GM21447 (cell line): ENCODE measurements around the gene ADRA1B.
A peak's percentile ranks its signal among the peaks of the same experiment; 100 is the strongest.
"Not testable (repeated sequence)": the region's sequence is repeated elsewhere in the genome, so short reads cannot be mapped to it uniquely, and the experiment has no call there.

Source experiments
- ATAC-seq: cut with Tn5 transposase; IDR thresholded peaks from one replicate; pipeline ENCODE4 v1.9.1; 2021; ENCODE audit not compliant: unreplicated experiment

Gene ADRA1B

GRCh38 chr5:159965031-159965837, 49.0 kb downstream of the ADRA1B start:
- no peak for ATAC-seq

DNA sequence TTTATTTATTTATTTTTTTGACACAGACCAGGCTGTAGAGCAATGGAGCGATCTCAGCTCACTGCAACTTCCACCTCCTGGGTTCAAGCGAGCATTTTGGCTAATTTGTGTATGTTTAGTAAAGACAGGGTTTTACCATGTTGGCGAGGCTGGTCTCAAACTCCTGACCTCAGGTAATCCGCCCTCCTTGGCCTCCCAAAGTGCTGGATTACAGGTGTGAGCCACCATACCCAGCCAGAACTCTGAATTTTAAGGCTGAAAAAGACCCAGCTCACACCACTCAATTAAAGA, 49.5 kb downstream of the ADRA1B start:
- not testable (repeated sequence) for ATAC-seq

DNA sequence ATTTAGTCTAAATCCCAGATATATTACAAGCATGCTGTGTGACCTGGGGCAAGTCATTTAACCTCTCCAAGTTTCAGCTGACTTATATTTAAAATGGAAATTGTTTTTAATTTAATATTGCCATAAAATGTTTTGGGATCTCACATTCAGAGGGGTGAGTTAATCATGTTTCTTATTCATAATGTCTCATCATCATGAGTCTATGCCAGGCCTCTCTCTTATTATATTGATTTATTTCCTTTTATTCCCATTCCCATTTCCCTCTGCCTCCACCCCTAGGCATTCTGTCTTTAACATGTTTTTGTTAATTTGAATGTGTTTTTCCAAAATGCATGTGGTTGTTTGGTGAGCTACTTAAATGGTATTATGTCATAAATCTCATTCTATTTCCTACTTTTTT, 53.7 kb downstream of the ADRA1B start:
- no peak for ATAC-seq

- no peak for ATAC-seq
Observed at GRCh38 chr5:159971038-159971437, 54.8 kb downstream of the ADRA1B start.

GRCh38 chr5:159971514-159971913, 55.2 kb downstream of the ADRA1B start:
- ATAC-seq, result no peak

DNA sequence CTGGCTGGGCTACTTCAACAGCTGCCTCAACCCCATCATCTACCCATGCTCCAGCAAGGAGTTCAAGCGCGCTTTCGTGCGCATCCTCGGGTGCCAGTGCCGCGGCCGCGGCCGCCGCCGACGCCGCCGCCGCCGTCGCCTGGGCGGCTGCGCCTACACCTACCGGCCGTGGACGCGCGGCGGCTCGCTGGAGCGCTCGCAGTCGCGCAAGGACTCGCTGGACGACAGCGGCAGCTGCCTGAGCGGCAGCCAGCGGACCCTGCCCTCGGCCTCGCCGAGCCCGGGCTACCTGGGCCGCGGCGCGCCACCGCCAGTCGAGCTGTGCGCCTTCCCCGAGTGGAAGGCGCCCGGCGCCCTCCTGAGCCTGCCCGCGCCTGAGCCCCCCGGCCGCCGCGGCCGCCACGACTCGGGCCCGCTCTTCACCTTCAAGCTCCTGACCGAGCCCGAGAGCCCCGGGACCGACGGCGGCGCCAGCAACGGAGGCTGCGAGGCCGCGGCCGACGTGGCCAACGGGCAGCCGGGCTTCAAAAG, 55.7 kb downstream of the ADRA1B start:
- ATAC-seq, result no peak

DNA sequence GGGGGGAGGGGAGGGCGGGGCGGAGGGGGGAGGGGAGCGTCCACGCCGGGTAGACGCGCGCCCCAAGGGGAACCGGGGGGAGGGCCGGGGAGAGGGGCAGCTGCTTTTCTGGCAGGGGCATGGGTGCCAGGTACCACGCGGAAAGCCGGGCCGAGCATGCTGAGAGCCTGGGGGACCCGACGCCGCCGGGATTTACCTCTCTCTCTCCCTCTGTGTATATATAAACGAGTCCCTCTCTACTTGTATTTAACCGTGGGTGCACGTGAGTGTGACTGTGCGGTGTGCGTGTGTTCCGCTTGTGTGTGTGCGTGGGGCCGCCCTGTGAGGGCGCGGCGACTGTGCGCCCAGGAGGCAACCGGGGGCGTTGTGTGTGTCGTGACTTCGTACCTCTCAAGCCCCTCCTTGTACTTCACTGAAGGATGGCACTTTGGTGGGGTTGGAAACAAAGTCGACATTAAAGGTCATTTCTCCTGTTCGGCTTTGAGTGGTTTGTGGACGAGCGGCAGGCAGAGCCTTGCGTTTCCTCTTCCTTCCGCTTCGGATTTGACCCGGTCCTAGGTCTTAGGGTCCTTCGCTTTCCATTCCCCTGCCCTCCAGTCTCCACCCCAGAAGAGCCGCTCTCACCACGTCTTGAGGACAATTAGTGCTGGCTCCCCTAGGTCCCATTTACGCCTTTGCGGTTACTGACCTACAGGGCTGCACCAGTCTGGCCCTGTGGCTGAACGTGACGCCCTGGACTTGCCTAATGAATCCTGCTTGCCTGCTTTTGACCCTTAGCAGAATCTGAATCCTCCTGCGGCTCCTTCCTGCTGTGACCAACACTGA, 56.5 kb downstream of the ADRA1B start:
- no peak for ATAC-seq

DNA sequence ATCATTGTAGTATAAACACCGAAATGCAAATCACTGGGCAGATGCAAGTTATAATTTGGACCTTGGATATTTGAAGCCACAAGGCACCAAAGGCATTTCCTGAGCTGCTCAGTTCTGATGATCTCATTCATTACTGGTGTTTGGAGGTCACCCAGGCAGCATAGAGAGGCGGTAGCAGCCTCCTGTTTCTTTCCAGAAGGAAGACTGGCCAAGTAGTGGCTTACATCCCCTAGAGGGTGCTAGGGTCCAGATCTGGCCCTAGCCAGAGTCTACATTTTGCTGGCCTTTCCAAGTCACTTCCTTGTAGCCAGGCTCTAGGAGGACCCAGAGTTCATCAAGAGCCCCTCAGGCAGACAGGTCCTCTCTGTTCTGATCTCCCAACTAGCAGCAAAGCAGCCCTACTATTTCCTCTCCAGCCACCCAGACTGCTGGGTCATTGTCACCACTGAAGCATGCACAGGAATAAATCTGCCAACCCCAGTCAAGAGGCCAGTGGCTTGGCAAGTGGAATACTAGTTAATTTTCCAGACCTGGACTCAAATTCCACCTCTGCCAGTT, 59.3 kb downstream of the ADRA1B start:
- ATAC-seq, result no peak

GRCh38 chr5:159976921-159977320, 60.6 kb downstream of the ADRA1B start:
- no peak for ATAC-seq

DNA sequence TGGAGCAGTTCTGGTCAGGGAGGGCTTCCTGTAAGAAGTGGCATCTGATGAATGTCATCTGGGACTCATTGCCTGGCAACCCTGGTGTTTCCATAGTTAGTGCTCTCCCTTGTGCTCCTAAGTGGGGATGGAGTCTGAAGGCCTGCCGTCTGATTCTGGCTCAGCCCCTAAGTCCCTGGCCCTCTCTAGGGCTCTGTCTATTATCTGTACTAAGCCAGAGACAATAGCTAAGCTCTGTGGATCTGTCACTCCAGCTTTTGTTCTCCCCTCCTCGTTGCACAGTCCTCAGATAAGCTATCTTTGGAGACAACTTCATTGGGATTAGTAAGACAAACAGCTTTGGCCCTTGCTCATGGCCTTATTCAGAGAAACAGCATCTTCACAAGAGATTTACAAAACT, 62.1 kb downstream of the ADRA1B start:
- ATAC-seq, result no peak

DNA sequence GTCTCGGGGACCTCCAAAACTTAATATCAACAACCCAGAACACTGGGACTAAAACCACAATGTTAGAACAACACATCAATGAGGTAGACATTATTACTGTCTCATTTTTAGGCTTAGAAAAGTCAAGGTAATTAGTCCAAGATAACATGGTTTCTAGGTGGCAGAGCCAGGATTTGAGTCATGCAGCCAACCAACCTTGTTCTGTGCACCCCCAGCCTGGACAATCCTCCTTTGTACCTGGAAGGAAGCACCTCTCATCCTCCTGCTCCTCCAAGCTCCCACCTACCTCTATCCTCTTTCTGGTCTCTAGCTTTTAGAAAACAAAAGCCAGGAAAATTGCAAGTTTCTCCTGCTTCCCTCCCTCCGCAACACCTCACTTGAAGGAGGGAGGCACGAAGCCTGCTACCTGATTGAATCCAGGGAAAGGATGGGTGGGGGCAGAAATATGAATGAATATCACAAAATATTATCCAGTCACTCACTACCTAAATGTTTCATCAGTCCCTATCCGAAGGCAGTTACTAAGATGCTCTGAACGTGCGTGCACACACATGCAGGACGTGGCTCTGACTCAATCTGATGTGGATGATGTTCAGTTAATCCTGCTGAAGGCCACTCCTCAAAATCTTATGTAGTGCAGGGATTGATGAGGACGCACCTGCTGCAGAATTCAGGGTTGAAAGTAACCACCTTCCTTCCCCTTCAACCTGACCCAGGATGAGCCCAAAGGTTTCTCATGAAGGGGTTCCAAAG, 66.3 kb downstream of the ADRA1B start:
- ATAC-seq, result no peak

GRCh38 chr5:159987031-159987674, 70.9 kb downstream of the ADRA1B start:
- ATAC-seq, result peak; percentile 92

GRCh38 chr5:159990506-159990905, 74.2 kb downstream of the ADRA1B start:
- no peak for ATAC-seq

DNA sequence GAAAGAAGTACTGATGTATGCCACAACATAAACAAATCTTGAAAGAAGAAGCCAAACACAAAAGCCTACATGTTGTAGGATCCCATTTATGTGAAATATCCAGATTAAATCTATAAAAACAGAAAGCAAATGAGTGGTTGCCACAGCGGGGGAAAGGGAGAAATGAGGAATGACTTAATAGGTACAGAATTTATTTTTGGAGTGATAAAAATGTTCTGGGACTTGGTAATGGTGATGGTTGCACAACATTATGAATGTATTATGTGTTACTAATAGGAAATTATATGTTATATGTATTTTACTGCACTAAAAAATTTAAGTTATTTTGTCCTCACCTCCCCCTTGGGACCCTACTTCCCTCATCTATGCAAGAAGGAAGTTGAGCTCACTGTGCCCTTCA, 76.3 kb downstream of the ADRA1B start:
- ATAC-seq, result no peak

DNA sequence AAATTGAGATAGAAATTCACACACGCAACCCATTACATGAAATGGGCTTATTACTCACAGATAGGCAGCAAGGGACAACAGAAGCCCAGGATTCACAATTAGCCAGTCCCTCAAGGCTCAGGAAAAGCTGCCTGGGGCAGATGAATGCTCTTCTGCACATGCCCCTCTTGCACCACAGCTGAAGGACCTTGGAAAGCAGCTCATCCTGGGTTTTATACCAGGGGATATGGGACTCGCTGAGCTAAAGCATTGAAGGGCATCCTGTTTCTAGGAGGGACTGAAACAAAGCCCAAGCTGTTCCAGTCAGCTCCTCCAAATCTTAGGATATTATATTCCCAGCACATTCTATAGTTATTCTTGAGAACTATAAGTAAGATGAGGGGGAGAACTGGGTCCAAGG, 76.9 kb downstream of the ADRA1B start:
- no peak for ATAC-seq

DNA sequence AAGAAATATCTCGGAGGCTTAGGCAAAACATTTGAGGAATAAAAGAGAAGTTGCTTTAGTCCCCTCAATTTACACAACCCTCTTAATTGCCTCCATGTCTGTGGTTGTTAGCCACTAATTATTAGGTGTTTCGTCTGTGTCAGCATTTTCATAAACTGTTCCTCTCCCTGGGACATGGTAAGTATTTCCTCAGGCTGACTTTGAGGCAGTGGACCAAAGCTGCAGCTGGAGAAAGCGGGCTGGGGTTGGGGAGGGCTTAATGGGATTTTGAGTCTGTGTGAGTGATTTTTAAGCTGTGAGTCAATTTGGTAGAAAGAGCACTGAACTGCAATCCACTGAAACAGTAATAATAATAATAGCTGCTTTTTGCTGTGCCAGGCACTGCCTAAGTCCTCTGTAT, 79.6 kb downstream of the ADRA1B start:
- ATAC-seq, result no peak

DNA sequence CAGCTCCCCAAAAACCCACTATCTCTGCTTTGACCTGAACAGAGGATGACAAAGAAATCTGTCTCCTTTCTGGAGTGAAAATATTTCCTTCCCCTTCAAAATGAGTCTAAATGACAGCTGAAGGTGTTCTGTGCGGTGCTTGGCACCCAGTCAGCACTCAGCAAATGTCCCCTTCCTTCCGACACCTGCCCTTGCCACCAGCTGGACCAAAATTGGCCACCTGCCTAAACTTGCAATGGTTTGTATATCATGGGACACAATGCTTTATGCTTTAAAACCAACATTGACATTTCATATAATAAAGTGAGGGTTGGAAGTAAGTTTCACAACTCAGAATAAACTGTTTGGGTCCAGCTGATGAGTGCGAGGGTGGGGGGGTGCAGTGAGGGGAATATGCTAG, 85.2 kb downstream of the ADRA1B start:
- no peak for ATAC-seq

DNA sequence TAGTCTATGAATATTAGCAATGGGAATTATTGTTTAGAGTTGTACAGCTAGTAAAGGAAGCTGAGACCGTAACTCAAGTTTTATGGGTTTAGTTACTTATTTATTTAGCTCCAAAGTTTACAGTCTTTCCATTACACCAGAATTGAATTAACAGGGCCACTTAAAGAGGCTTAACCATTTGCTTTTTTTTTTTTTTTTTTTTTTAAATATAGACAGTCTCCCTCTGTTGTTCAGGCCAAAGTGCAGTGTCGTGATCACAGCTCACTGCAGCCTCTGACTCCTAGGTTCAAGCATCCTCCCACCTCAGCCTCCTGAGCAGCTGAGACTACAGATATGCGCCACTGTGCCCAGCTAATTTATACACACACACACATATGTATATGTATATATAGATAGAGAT, 91.2 kb downstream of the ADRA1B start:
- ATAC-seq, result no peak

DNA sequence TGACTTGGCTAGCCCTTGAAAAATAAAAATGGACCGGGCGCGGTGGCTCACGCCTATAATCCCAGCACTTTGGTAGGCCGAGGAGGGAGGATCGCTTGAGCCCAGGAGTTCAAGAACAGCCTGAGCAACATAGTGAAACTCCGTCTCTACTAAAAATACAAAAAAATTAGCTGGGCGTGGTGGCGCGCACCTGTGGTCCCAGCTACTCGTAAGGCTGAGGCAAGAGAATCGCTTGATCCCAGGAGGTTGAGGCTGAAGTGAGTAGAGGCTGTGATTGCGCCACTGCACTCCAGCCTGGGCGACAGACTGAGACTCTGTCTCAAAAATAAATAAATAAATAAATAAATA, 92.2 kb downstream of the ADRA1B start:
- ATAC-seq, result peak; percentile 15

GRCh38 chr5:160008877-160009590, 92.8 kb downstream of the ADRA1B start, which contains the start of gene TTC1:
Gene TTC1 (plus strand): TSS chr5:160009139. CDS start chr5:160010529, 1,390 bp downstream.
- peak; percentile 100 for ATAC-seq
